IMR-90 (cell line): Measurements from ENCODE around the gene ZNF747.

Experiments used
- BHLHE40 ChIP-seq: fragments of 150-350 bp; IDR thresholded peaks from 2 replicates; pipeline ENCODE4 v1.6.1; 2016; ENCODE audit warnings: mild to moderate bottlenecking, low read depth, low read length
- CTCF ChIP-seq: conservative IDR thresholded peaks from 2 replicates; pipeline ENCODE4 v1.5.1; 2012; ENCODE audit warnings: mild to moderate bottlenecking, low read depth, low read length, improper control_type of control experiment
- FOS ChIP-seq: fragments of 150-350 bp; IDR thresholded peaks from 2 replicates; pipeline ENCODE4 v1.6.1; 2016; ENCODE audit warnings: low read depth, low read length
- MAFK ChIP-seq: IDR thresholded peaks from 2 replicates; pipeline ENCODE4 v1.6.1; 2012; ENCODE audit warnings: low read depth, low read length, improper control_type of control experiment
- POLR2A ChIP-seq: IDR thresholded peaks from 2 replicates; pipeline ENCODE4 v1.6.1; 2012; ENCODE audit warnings: mild to moderate bottlenecking, low read depth, low read length
- RAD21 ChIP-seq: IDR thresholded peaks from 2 replicates; pipeline ENCODE4 v1.6.1; 2012; ENCODE audit warnings: low read length, improper control_type of control experiment
- SMC3 ChIP-seq: fragments of 150-350 bp; IDR thresholded peaks from 2 replicates; pipeline ENCODE4 v1.6.1; 2016; ENCODE audit warnings: low read depth, mild to moderate bottlenecking, antibody characterized with exemption, low read length, moderate library complexity
- USF2 ChIP-seq: fragments of 150-350 bp; IDR thresholded peaks from 2 replicates; pipeline ENCODE4 v1.6.1; 2017; ENCODE audit warnings: mild to moderate bottlenecking, antibody characterized with exemption, low read length, low read depth

- no peak for TF ChIP-seq POLR2A
- TF ChIP-seq CTCF = no peak
- TF ChIP-seq BHLHE40 = no peak
- TF ChIP-seq MAFK = no peak
- no peak for TF ChIP-seq RAD21
- TF ChIP-seq SMC3 = no peak
- TF ChIP-seq USF2 = no peak
- no peak for TF ChIP-seq FOS
Observed at GRCh38 chr16:30532285-30533145, 2.1 kb downstream of the ZNF747 start.
